Hematopoietic multipotent progenitor cell treated with erythropoietin and hydrocortisone succinate and interleukin-3 and kit ligand, for 6 days (in vitro differentiated cells): Measurements from ENCODE around the gene ASF1A.

ENCODE experiments used
- DNase-seq: peaks from one replicate; pipeline ENCODE4 v3.0.0-alpha.2; 2015

Gene ASF1A

GRCh38 chr6:118917546-118918328 is 23.8 kb downstream of the ASF1A start:
- DNase-seq, result no peak

GRCh38 chr6:118918329-118918725 is 24.4 kb downstream of the ASF1A start:
- no peak for DNase-seq

GRCh38 chr6:118921084-118921483 is 27.1 kb downstream of the ASF1A start:
- DNase-seq, result no peak

GRCh38 chr6:118923035-118923434 is 29.1 kb downstream of the ASF1A start:
- DNase-seq, result no peak

GRCh38 chr6:118930680-118931079 is 36.7 kb downstream of the ASF1A start:
- DNase-seq, result no peak

- no peak for DNase-seq
Measured at GRCh38 chr6:118931436-118931835, 37.5 kb downstream of the ASF1A start.

GRCh38 chr6:118932421-118932820 is 38.5 kb downstream of the ASF1A start:
- no peak for DNase-seq

- no peak for DNase-seq
Measured at GRCh38 chr6:118933855-118934460, 40.0 kb downstream of the ASF1A start.

GRCh38 chr6:118934461-118935330 is 40.7 kb downstream of the ASF1A start, which contains the start of gene MCM9:
TSS of gene MCM9 (minus strand) at chr6:118935159. CDS start at chr6:118931723, 3,436 bp downstream.
- peak; percentile 95 for DNase-seq

GRCh38 chr6:118935331-118935668 is 41.3 kb downstream of the ASF1A start:
- no peak for DNase-seq

GRCh38 chr6:118935978-118936703 is 42.2 kb downstream of the ASF1A start:
- no peak for DNase-seq

GRCh38 chr6:118939683-118940082 is 45.7 kb downstream of the ASF1A start:
- no peak for DNase-seq

GRCh38 chr6:118940770-118941169 is 46.8 kb downstream of the ASF1A start:
- no peak for DNase-seq

- no peak for DNase-seq
Measured at GRCh38 chr6:118945217-118945616, 51.3 kb downstream of the ASF1A start.

GRCh38 chr6:118952683-118953082 is 58.7 kb downstream of the ASF1A start:
- no peak for DNase-seq

- DNase-seq, result no peak
Measured at GRCh38 chr6:118953391-118953790, 59.4 kb downstream of the ASF1A start.
